GM21529 (cell line): Measurements from ENCODE around the gene TLE1.

ENCODE experiments used
- ATAC-seq: cut with Tn5 transposase; IDR thresholded peaks from one replicate; pipeline ENCODE4 v1.9.1; 2021; ENCODE audit not compliant: unreplicated experiment

The TLE1 gene

DNA sequence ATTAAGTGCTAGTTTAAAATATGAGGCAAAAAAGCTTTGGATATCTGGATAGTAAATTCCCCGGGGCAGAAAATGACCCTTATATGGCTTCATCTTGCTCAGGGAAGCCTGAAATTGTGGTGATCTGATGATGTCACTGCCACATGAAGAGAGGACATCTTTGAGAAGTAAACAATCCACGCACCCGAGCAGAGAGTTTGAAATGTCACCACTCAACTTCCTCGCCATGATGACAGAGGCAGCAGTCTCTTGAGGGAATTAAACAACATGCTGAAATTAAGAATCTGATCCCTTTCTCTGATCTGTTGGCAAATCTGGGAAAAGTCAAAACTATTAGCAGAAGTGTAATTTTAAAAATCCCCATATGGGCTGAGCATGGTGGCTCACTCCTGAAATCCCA lies 110.0 kb downstream of the TLE1 start:
- no peak for ATAC-seq

DNA sequence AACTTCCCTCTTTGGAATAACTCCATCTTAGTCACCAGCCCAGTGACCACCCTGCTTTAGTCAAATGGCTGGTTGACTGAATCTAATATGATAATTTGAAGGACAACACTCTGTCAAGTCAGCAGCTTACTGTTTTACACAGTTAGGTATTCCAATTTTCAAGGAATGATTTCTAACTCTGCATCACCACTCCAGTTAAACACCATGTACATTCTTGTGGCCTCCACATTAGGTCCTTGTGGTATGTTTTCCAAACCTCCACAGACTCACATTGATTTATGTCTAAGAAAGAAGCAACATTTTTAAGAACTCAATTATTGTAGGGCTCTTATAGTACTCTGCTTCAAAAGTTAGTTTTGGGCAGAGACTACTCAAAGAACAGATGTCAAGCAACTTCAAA lies 110.7 kb downstream of the TLE1 start:
- no peak for ATAC-seq

DNA sequence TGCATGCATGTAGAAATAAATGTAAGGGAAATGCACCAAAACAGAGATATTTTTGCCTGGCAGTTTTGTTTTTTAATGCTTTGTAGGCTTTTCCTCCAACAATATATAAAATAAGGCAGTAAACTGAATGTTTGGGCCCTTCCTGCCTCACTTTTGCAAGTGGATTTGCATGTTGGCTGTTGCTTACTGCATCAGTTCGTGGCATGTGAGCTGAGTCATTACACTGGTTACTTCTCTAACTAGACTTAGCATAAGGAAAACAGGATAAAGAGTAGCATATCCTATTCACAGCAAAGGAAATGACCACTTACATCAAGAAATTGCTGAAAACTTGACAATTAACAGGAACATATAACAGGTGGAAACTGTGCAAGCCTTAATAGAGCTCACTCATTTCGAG lies 113.4 kb downstream of the TLE1 start:
- no peak for ATAC-seq

DNA sequence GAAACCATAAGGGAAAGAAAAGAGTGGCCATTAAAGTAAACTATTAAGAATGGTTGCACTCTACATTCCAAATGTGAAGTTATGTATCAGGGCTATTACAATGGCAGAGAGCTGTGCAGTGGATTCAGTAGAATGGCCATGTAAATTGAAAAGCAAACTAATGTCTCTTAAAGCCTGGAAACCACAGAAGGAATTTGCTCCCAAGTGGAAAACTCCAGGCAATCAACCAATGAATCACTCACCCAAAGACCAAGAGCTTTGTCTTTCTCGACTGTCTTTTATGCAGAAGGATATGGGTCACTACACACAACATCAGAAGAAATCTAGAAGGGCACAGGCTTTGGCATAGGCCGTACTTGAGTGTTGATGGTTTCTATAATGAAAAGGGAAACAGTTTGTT lies 114.9 kb downstream of the TLE1 start:
- ATAC-seq: no peak

DNA sequence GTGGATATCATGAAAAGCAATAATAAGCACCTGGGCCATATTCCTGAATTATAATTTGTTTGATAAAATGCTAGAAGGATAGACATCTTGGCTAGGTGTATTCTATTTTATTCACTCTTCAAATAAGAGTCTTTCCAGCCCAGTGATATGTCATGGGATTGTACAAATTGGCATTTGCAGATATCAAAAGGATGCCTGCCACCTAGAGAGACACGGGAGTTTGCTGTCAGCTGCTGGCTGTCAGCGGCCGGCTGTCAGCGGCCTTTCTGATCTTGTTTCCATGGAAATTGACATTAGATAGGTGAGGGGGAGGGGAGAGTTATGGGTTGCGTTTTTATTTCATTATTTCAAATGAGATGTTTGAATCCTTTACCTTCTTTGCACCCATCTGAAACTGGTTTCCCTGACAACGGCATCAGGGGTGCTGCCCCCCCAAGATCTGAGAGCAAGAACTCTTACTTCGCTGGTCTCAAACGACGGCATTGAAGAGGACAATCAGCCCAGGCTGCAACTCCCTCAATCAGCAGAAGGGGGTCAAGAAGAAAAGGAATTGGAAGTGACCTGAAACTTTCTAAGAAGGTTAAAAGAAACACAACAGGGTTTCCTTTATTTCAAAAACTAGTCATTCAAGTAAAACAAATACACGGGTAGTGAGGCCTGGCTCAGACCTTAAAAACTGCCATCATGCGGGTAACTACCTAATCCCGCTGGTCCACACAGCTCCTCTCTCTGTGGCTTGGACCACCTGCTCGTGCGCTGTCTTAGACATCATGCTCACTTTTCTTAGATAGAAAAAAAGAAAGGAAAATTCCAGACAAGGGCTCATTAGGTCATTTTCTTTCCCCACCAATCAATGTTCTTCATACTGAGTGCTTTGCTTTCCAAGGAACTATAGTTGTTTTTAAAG lies 115.7 kb downstream of the TLE1 start:
- ATAC-seq: no peak

DNA sequence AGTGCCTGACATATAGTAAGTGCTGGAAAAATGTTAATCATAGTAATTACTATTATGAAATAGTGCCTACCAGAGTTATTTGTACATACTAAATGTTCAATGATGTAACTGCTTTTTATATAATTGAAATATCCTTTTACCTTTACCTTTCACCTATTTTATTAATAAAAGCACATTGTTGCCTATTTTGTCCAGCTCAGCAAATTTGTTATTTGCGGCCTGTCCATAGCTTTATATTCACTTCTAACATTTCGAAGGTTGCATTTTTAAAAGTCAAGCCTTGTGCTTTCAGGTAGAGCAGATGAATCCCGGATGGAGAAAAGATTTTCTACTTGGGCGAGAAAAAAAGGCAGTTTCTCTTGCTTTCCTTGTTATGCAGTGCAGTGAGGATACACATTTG lies 119.3 kb downstream of the TLE1 start:
- no peak for ATAC-seq

DNA sequence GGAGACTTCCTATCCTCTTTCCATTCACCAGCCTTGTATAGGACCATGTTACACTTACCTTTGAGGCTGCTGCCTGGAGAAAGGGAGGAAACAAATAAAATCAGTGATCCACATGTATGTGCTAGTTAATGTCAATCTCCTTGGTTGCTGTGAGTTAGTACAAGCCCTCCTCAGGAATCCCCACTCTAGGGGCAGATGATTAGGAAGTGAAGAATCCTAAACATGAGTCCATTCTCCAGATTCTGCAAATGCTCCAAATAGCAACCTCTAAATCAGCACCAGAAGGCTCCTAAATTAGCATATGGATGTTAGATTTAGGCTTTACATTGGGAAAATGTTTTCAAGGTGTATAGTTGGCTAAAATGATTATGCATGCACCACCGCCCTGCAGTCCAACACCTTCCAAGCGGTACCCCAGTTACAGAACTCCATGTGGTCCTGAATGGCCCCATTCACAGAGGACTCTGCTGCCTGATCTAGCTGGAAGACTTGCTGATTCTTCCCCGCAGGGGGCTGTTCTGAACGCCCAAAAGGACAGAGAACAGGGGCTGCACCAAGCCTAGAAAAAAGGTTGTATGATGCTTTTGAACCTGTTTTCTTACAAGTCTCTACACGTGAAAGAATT lies 123.2 kb downstream of the TLE1 start:
- ATAC-seq: no peak

DNA sequence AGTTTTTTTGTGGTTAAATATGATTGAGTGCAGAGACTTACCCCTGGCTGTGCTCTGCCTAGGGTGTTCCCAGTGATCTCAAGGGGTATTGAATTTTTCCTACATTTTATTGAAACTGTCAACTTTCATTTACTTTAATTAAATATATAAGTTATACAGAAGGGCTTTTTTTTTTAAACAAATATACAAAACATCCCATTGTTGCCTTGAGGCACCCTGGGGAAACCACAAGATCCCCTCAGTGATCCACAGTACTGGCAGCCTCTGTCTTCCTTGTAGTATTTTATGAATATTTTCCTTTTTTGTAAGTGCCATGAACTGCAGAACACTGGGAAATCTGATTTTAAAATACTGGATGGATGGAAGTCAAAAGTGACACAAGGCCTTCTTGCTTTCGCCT lies 123.7 kb downstream of the TLE1 start:
- ATAC-seq: no peak

DNA sequence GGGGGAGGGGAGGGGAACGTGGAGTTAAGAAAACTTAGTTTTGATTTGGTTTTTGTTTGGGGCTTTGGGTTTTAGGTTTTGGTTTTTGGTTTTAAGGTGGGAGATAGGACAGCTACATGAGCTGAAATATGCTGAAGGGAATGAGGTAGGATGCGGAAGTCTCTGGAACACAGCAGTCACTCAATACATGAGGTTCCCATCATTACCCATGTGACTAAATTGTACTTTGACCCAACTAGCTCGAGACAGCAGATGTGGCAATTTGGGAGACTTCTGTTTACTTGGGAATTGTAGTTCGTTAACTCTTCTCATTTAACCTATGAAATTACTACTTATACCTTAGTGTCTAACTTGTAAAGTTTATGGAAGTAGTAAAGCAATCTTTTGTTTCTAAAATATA lies 124.2 kb downstream of the TLE1 start:
- ATAC-seq: no peak

DNA sequence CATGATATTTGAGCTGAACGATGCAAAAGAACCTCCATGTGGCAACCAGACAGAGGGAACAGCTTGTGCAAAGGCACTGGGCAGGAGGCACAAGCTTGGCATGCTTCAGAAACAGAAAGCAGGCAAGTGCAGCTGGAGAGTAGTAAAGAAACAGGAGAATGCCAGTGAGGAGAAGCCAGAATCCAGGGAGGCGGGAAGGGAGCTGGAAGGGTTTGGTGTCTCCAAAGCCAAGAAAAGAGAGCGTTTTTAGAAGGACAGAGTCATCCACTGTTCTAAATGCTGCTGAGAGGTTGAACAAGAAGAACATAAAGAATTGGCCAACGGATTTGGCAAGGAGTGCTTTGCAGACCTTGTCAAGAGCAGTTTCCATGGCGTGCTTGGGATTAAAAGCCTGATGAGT lies 124.7 kb downstream of the TLE1 start:
- ATAC-seq: no peak

DNA sequence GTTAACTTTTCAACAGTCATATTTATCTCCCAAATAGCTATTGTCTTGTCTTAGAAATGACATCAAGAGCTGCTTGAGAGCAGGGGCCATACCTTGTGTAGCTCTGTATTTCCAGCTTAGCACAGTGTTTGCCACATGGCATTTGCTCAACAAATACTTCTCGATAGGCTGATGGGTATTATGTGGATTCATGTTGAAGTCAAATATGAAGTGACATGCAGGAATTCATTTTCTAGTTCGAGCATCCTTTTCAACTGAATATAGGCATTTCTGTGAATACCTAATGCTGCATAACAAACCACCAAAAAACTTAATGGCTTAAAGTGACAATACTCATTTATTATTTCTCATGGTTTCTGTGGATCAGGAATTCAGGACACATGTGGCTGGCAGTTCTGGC lies 125.6 kb downstream of the TLE1 start:
- ATAC-seq: no peak

DNA sequence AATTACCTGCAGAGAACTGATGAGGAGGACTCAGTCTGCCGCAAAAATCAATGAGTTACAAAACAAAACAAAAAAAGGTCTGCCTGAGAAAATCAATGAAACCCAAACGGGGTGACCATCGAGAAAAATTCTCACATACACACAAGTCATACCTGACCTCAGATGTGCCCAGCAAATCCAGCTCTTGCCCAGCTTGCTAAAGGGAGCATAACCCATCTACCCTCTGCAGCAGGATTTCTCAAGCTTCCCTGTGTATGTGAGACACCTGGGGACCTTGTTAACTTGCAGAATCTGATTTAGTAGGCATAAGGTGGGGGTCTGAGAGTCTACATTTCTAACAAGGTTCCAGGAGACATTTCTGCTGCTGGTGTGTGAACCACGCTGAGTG lies 126.3 kb downstream of the TLE1 start:
- ATAC-seq: no peak

DNA sequence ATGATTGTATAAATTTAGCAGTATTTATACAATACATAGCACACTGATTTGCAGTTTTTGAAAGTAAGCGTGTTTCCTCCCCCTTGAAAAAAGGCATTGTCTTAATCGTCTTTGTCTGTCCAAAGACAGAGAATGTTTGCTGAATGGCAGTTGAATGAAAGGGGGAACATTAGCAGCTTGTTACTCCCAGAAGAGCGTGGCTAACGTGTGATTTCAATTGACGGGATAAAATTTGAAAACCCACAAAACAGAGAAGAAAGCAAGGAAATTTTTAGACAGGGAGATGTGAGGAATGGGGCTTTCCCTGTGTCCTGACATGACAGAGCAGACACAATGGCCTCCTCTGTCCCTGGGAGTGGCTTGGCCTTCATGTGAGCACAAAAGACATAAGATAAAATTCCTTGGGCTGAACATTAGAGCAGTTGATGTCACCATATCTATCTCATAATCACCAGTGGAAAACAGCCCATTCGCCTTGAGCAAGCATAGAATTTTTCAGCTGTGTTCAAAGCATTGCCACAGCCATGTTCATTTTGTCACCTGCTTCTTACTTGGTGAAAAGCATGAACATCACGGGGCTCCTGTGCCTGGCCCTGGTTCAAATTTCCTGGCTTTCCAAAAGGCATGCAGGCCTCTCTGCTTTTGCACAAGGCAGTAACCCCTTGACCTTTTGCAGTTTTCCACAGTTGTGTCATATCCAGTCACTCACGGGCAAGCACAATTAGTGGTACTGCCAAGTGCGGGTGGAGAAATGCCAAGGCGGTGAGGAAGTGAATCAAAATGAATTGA lies 126.9 kb downstream of the TLE1 start:
- ATAC-seq: no peak

DNA sequence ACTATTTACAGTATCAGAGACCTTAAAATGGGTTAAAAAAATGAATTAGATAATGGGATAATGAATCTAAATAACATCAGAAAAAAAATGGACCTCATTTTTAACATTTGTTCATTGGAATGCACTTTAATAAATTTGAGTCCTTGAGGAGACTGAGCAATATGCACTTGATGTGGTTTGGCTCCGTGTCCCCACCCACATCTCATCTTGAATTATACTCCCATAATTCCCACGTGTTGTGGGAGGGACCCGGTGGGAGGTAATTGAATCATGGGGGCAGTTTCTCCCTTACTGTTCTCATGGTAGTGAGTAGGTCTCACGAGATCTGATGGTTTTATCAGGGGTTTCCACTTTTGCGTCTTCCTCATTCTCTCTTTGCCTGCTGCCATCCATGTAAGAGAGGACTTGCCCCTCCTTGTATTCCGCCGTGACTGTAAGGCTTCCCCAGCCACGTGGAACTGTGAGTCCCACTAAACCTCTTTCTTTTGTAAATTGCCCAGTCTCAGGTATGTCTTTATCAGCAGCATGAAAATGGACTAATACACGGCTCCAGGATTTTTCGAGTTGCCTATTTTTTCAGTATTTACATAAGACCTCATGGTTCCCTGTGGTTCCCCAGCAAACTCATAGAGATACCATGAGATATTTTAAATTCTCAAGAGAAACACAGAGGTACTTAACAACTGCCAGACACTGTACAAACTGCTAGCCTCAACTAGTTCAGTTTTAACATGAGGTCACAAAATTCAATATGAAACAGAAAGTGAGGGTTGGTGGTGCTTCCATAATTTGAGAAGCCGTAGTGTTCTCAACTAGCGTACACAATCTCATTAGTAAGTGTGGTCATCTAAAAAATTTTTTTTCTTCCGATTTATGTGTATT lies 128.3 kb downstream of the TLE1 start:
- ATAC-seq: no peak

DNA sequence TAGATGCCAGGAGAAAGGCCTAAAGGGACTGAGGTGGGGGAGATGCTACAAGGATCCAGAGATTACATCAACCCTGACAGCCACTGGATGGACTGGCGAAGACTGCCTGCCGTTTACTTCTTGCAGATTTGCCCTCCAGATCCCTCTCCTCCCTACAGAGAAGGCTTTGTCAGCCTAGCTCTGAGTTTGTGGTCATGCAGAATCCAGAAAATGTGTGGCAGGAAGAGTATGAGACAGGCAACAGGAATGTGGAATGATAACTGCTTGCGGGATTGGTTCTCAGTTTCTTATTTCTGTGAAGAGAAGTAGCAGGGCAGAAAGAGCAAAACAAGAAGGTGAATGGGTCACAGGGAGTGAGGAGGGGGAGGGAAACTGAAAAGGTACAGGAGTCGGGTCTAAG lies 129.6 kb downstream of the TLE1 start:
- no peak for ATAC-seq

DNA sequence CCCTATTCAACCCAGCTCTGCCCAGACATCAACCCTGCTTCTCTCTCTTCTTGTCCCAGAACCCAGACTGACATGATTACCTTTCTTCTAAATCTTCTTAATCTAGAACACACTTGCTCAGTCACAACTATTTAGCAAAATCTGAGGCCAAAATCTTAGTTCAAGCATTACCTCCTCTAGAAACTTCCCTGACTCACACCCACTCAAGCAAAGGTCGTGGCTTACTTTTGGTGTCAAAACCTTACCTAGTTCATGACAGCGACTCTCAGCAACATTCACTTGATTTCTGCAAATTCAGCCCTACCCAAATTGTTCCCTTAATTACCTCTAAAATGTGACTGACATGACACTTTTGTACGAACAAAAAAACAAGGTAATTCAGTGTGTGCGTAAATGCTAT lies 130.2 kb downstream of the TLE1 start:
- no peak for ATAC-seq

DNA sequence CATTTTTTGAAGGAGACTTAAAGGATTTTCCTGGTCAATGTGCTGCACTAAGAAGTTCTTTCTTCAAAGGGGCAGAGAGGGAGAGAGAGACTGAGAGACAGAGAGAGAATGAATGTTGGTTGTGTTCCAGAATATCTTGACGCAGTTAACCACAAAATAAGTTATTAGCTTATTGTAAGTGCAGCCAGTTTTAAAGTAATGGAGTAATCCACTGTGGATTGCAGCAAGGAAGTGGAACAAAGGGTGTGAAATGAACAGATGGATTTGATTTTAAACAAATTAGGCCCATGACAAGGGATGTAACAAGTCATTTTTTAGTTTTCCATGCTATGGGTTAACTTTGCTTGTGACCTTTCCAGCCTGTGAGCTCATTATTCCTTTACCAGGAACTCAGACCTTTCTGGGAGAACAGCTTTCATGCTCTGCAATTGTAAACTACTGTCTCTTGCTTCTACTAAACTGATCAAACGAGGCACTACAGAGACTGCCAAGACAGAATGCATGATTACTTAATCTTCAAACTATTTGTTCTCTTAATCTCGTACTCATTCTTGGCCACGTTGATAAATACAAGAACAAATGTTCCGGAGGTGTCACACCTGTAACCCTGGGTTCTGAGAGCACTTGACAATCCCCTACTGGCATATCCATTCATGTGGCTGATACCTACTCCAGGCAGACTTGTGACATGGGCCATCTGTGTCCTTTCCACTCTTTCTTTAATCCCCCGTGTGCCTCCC lies 131.1 kb downstream of the TLE1 start:
- no peak for ATAC-seq

DNA sequence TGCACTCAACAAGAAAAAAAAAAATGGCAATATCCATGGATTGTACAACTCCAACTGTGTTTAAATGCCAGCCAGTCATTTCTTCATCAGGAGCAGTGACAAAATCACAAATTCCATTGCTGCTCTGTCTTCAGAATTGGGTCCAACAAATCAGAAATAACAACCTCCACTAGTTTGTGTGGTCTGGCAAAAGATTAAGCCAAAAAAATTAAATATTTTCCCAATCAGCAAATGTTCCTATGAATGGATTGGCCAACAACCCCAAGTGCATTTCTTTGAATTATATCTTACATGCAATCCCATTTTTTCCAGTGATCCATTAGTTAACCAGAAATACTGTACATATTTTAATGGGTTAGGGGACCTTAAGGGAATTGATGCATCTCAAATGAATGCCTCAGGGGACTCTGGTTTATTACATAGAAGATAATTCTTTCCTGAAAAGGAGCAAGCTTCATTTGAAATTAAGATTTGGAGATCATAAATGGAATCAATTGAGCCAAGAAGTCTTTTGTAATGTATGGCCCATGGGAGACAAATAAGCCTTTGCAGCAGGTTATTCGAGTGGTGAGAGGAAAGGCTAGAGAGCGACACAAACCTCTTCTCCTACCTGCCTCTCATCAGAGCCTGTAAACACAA lies 131.8 kb downstream of the TLE1 start:
- no peak for ATAC-seq

DNA sequence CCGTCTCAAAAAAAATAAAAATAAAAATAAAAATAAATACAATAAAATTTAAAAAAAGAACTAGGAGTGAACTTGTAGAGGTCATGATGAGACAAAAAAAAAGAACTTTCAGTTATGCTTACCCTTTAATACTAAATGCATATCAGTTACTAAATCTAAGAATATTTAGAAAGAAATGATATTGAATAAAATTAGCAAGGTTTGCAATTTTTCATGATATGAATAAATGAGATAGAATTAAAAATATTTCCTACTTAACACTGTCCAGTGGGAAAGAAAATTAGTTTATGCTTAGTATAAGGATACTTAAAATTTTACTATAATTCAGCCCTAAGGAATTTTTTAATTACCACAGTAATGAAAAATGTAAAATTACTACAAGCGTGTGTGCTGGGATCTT lies 132.4 kb downstream of the TLE1 start:
- ATAC-seq: no peak

DNA sequence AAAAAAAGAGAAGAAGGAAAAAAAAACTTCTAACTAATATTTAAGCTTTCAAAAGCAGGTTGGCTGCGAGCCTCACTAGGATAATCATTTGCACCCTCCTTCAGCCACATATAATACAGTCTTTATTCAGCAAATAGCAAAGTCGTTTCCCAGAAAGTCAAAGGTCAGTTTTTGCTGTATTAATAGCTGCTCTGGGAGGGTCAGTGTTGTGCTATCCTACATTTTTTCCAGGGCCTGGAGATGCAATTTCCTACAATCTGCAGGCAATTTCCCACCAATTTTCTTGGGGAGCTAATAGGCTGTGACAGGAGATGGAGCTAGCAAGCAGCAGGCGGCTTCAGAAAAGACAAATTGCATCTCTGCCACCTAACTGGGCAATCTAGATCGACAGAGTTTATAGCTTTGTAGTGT lies 136.8 kb downstream of the TLE1 start:
- ATAC-seq: no peak
